A673 (cell line): Measurements from ENCODE around the gene LRP1.

ENCODE experiments used
- CTCF ChIP-seq: fragments of 300-800, 200-600 bp; sonication (generic); conservative IDR thresholded peaks from 2 replicates; pipeline ENCODE4 v1.5.1; 2017; ENCODE audit warnings: low read depth, mild to moderate bottlenecking, antibody characterized with exemption, low read length, moderate library complexity, mixed read lengths
- EZH2 ChIP-seq: fragments of 200-600 bp; sonication (generic); IDR thresholded peaks from 2 replicates; pipeline ENCODE4 v1.6.1; 2017; ENCODE audit warnings: borderline replicate concordance, low read depth, mild to moderate bottlenecking, mixed read lengths, antibody characterized with exemption, low read length; ENCODE audit not compliant: poor library complexity, severe bottlenecking

GRCh38 chr12:57158186-57158585 is 29.9 kb downstream of the LRP1 start:
- TF ChIP-seq CTCF (no peak), EZH2 (no peak)
